Measurements from ENCODE around the gene RABAC1.

- TF ChIP-seq CTCF (IDR thresholded peaks at IDR 0.05) (no peak), SIN3A (IDR thresholded peaks at IDR 0.05; ENCODE audit: borderline replicate concordance, insufficient read depth, low read depth, low read length) (no peak), POLR2AphosphoS5 (IDR thresholded peaks at IDR 0.05; ENCODE audit: low read depth, low read length) (no peak)
Observed at GRCh38 chr19:41990615-41991014, 31.5 kb upstream of the RABAC1 start.
